ENCODE data around the gene GPR84. TPM values are rescaled to one million over a fixed set of nuclear protein-coding genes. Genes with fewer than 3 reads are reported as not detected.

The GPR84 gene
- total and polyA plus RNA-seq, 4 experiments from 2014 or later, result 0.36 TPM; not detected in 3

- Mint-ChIP-seq H3K27me3 (no peaks in the 10 kb centered on the region), H3K9me3 (no peaks in the 10 kb centered on the region), H3K36me3 (peaks cover 27 to 39% of the 10 kb centered on the region in 2 donors), H3K27ac (peak overlapping the region in 3 of 7 donors; percentile 22 to 61 (median 51)), H3K4me1 (peaks cover under 1 to 21% (median 12%) of the 10 kb centered on the region in 4 donors), H3K4me3 (no peak overlapping the region)
- H3K4me3 ChIP-seq (ENCODE audit: low read length in 2 of 2), result no peak overlapping the region
- CTCF ChIA-PET (ENCODE audit: partially characterized antibody), result interaction anchor here (1.1 to 7.4 kb wide), 5 partner anchors 15 to 83 kb away, joined by 3 to 101 read pairs (median 28); partner anchors contain the start of gene COPZ1
- no peaks in the 10 kb centered on the region for H3K9me3 ChIP-seq (ENCODE audit: control insufficient read depth in 1 of 2, low read length in 2 of 2)
- POLR2A ChIA-PET (ENCODE audit: partially characterized antibody), result interaction anchor here (0.6 kb wide), 1 partner anchor 1271 kb away, joined by 3 read pairs; no protein-coding TSS in a partner anchor
- H3K27ac ChIP-seq (ENCODE audit: low read depth, low read length), result no peak overlapping the region
- H3K36me3 ChIP-seq (ENCODE audit: insufficient read depth, low read length), result peaks cover 35% of the 10 kb centered on the region
- no peaks in the 10 kb centered on the region for H3K4me1 ChIP-seq (ENCODE audit: insufficient read depth, low read length)
- no peaks in the 10 kb centered on the region for H3K27me3 ChIP-seq (ENCODE audit: insufficient read depth, low read length)
- no peak for DNase-seq
- intact Hi-C loops (cut with micrococcal nuclease), result no loop called here
These were observed 25.5 kb downstream of the GPR84 start for GRCh38 chr12:54338698-54339296.

DNA sequence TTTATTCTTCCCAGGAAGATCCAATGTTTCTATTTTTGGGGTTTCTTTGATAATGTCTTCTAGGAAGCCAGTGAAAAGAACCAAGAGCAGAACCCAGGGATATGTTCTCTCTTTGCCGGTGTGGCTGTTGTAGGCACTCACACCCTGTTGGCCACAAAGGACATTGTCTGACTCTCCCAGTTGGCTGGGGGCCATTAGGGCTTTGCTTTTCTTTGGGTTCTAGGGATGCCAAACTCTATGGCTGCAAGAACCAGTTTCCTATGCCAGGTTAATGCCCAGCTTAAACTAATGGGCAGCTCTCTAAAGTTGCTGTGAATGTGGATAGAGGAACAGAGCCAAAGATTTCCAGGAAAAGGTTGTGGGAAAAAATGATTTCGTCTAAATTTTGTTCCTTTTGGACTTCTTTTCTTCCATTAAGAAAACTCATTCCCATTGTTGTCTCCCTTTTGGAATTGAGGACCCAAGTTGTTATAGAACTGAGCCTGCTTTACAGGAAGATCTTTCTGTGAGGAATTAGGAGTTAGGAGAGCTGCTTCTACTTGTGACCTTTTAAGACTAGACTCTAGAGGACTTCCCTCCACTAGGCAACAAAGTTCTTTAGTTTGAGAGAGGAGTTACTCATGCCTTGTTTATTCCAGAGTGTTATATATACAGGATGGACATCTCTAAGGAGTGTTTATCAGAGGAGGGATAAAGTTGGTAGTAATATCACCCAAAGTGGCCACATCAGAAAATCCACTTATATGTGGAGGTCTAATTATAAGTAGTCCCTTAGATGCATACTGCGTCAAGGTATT lies 26.2 kb downstream of the GPR84 start:
- Histone ChIP-seq H3K4me1 (ENCODE audit: insufficient read depth, low read length) (no peaks in the 10 kb centered on the region), H3K36me3 (ENCODE audit: insufficient read depth, low read length) (peaks cover 27% of the 10 kb centered on the region), H3K4me3 (ENCODE audit: low read length in 2 of 2) (no peak overlapping the region), H3K27ac (ENCODE audit: low read depth, low read length) (no peak overlapping the region), H3K27me3 (ENCODE audit: insufficient read depth, low read length) (no peaks in the 10 kb centered on the region), H3K9me3 (ENCODE audit: control insufficient read depth in 1 of 2, low read length in 2 of 2) (no peaks in the 10 kb centered on the region)
- Mint-ChIP-seq H3K9me3 (no peaks in the 10 kb centered on the region), H3K27ac (peak overlapping the region in 5 of 7 donors; percentile 32 to 61 (median 51)), H3K4me1 (peaks cover 6 to 28% (median 15%) of the 10 kb centered on the region in 4 donors), H3K36me3 (peaks cover 22 to 32% of the 10 kb centered on the region in 2 donors), H3K4me3 (no peak overlapping the region), H3K27me3 (no peaks in the 10 kb centered on the region)
- CTCF ChIA-PET (ENCODE audit: partially characterized antibody), result interaction anchor here (1.1 to 7.4 kb wide), 14 partner anchors 9 to 86 kb away, joined by 3 to 101 read pairs (median 8); partner anchors contain the start of gene COPZ1
- no peak for DNase-seq
- POLR2A ChIA-PET (ENCODE audit: partially characterized antibody), result no interaction called here
- intact Hi-C loops (cut with micrococcal nuclease), result no loop called here

DNA sequence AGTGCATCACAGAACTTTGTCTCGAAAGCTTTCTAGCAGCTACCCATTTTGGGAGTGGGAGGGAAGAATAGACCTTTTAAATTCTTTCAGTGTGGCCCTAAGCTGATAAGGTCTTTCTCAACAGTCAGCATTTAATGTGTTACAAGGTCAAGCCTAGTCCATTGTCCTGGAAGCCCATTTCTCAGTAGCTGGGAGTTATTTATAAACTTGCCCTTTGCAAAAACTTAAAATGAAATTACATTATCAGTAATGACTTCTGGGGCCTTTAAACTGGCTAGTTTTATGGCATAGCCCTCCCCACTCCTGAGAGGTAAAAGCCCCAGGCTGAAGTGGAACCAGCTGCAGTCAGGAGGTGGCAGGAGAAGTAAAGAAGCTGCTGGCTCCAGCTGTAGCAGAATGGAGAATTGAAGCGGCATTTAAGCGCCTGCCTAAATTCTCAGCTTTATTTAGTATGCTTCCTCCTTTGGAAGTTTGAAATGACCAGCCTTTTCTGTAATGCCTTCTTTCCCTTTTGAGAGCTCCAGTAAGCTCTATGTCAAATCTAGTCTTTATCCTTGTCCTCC lies 26.9 kb downstream of the GPR84 start:
- intact Hi-C loops (cut with micrococcal nuclease), result no loop called here
- Histone ChIP-seq H3K4me1 (ENCODE audit: insufficient read depth, low read length) (peaks cover 4% of the 10 kb centered on the region), H3K27me3 (ENCODE audit: insufficient read depth, low read length) (no peaks in the 10 kb centered on the region), H3K9me3 (ENCODE audit: control insufficient read depth in 1 of 2, low read length in 2 of 2) (no peaks in the 10 kb centered on the region), H3K27ac (ENCODE audit: low read depth, low read length) (no peak overlapping the region), H3K36me3 (ENCODE audit: insufficient read depth, low read length) (peaks cover 23% of the 10 kb centered on the region), H3K4me3 (ENCODE audit: low read length in 2 of 2) (no peak overlapping the region)
- H3K27me3 Mint-ChIP-seq, result no peaks in the 10 kb centered on the region
- CTCF ChIA-PET (ENCODE audit: partially characterized antibody), result interaction anchor here (0.7 to 7.4 kb wide), 17 partner anchors 10 to 1783 kb away, joined by 3 to 101 read pairs (median 7); partner anchors contain the start of gene COPZ1
- H3K9me3 Mint-ChIP-seq, result no peaks in the 10 kb centered on the region
- H3K4me3 Mint-ChIP-seq, result no peak overlapping the region
- POLR2A ChIA-PET (ENCODE audit: partially characterized antibody), result interaction anchor here (1.4 to 2.8 kb wide), 2 partner anchors 21 to 58 kb away, joined by 3 to 21 read pairs; partner anchors contain the start of gene CBX5
- peak overlapping the region in 3 of 7 donors; percentile 48 to 51 (median 48) for H3K27ac Mint-ChIP-seq
- DNase-seq, result no peak
- peaks cover 17 to 28% of the 10 kb centered on the region in 2 donors for H3K36me3 Mint-ChIP-seq
- peaks cover 6 to 29% (median 15%) of the 10 kb centered on the region in 4 donors for H3K4me1 Mint-ChIP-seq

DNA sequence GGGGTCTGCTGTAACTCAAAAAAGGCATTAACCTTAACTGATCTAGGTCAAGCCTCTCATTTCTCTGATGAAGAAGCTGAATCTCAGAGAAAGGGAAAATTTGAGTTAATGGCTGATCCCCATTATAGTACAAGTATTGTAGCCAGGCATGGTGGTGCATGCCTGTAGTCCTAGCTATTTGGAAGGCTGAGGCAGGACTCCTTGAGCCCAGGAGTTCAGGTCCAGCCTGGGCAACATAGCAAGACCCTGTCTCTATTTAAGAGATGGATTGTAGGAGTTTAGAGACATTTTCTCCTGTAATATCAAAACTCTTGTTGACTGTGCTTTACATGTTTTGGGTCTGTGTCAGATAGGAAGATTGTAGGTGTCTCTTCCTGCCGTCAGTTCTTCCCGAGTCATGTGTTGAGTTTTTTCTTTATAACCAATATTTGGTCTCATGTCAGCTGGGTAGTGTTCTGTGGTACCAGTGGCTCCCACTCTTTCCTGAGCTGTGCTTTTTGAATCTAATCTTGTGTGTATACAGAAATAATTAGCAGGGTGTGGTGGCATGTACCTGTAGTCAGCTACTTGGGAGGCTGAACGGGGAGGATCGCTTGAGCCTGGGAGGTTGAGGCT lies 30.8 kb downstream of the GPR84 start:
- ChIA-PET POLR2A (ENCODE audit: partially characterized antibody) (interaction anchor here (0.8 to 2.7 kb wide), 6 partner anchors 9 to 53 kb away, joined by 3 to 13 read pairs (median 4); partner anchors contain the start of genes CBX5, COPZ1 and HNRNPA1), CTCF (ENCODE audit: partially characterized antibody) (interaction anchor here (1.0 to 7.4 kb wide), 11 partner anchors 8 to 119 kb away, joined by 3 to 101 read pairs (median 5); partner anchors contain the start of gene COPZ1)
- H3K4me1 Mint-ChIP-seq, result peaks cover 30 to 64% (median 40%) of the 10 kb centered on the region in 4 donors
- peaks cover 0 to 10% of the 10 kb centered on the region in 2 donors for H3K36me3 Mint-ChIP-seq
- H3K36me3 ChIP-seq (ENCODE audit: insufficient read depth, low read length), result no peaks in the 10 kb centered on the region
- no peak overlapping the region for H3K4me3 ChIP-seq (ENCODE audit: low read length in 2 of 2)
- H3K4me3 Mint-ChIP-seq, result peak overlapping the region in 1 of 8 donors; percentile 17
- H3K27me3 ChIP-seq (ENCODE audit: insufficient read depth, low read length), result no peaks in the 10 kb centered on the region
- no peaks in the 10 kb centered on the region for H3K9me3 ChIP-seq (ENCODE audit: control insufficient read depth in 1 of 2, low read length in 2 of 2)
- no peaks in the 10 kb centered on the region for H3K27me3 Mint-ChIP-seq
- H3K27ac Mint-ChIP-seq, result peak overlapping the region in 3 of 7 donors; percentile 7 to 80 (median 13)
- H3K4me1 ChIP-seq (ENCODE audit: insufficient read depth, low read length), result peaks cover 42% of the 10 kb centered on the region
- H3K27ac ChIP-seq (ENCODE audit: low read depth, low read length), result no peak overlapping the region
- DNase-seq, result no peak
- H3K9me3 Mint-ChIP-seq, result no peaks in the 10 kb centered on the region
- intact Hi-C loops (cut with micrococcal nuclease), result no loop called here

DNA sequence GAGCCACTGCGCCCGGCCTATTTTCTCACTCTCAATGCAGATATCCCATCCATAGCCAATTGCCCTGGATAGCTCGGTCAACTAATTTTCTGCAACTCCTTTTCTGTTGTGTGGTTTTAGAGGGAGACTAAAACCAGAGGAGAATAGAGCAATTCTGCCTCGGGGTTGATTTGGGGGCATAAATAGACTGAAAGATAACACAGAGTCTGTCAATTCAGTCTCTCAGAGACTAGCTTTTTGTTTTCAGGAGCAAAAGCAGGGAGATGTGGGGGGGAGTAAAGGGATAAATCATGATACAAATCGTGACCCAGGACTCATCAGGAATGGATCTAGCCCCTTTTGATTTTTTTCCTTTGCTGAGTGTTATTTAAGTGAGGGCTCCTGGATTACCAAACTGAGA lies 32.8 kb downstream of the GPR84 start:
- Mint-ChIP-seq H3K36me3 (peaks cover 0 to 6% of the 10 kb centered on the region in 2 donors), H3K4me1 (peaks cover 33 to 72% (median 46%) of the 10 kb centered on the region in 4 donors), H3K4me3 (peak overlapping the region in 5 of 8 donors; percentile 35 to 59 (median 43)), H3K27me3 (no peaks in the 10 kb centered on the region), H3K9me3 (no peaks in the 10 kb centered on the region), H3K27ac (peak overlapping the region; percentile 11 to 86 (median 75))
- Histone ChIP-seq H3K4me1 (ENCODE audit: insufficient read depth, low read length) (peaks cover 58% of the 10 kb centered on the region), H3K9me3 (ENCODE audit: control insufficient read depth in 1 of 2, low read length in 2 of 2) (no peaks in the 10 kb centered on the region), H3K36me3 (ENCODE audit: insufficient read depth, low read length) (no peaks in the 10 kb centered on the region), H3K27me3 (ENCODE audit: insufficient read depth, low read length) (no peaks in the 10 kb centered on the region), H3K27ac (ENCODE audit: low read depth, low read length) (peak overlapping the region; percentile 19), H3K4me3 (ENCODE audit: low read length in 2 of 2) (no peak overlapping the region)
- CTCF ChIA-PET (ENCODE audit: partially characterized antibody), result interaction anchor here (1.5 to 6.6 kb wide), 3 partner anchors 10 to 80 kb away, joined by 3 to 67 read pairs (median 7); no protein-coding TSS in a partner anchor
- POLR2A ChIA-PET (ENCODE audit: partially characterized antibody), result interaction anchor here (2.4 kb wide), 1 partner anchor 28 kb away, joined by 8 read pairs; no protein-coding TSS in a partner anchor
- intact Hi-C loops (cut with micrococcal nuclease), result no loop called here
- DNase-seq, result no peak

- Mint-ChIP-seq H3K4me1 (peaks cover 35 to 73% (median 50%) of the 10 kb centered on the region in 4 donors), H3K27me3 (no peaks in the 10 kb centered on the region), H3K36me3 (peaks cover 0 to 5% of the 10 kb centered on the region in 2 donors), H3K4me3 (peak overlapping the region in 6 of 8 donors; percentile 15 to 78 (median 54)), H3K9me3 (no peaks in the 10 kb centered on the region), H3K27ac (peak overlapping the region; percentile 11 to 92 (median 86))
- Histone ChIP-seq H3K27me3 (ENCODE audit: insufficient read depth, low read length) (no peaks in the 10 kb centered on the region), H3K9me3 (ENCODE audit: control insufficient read depth in 1 of 2, low read length in 2 of 2) (no peaks in the 10 kb centered on the region), H3K4me3 (ENCODE audit: low read length in 2 of 2) (no peak overlapping the region), H3K36me3 (ENCODE audit: insufficient read depth, low read length) (no peaks in the 10 kb centered on the region), H3K27ac (ENCODE audit: low read depth, low read length) (peak overlapping the region; percentile 43), H3K4me1 (ENCODE audit: insufficient read depth, low read length) (peaks cover 65% of the 10 kb centered on the region)
- ChIA-PET CTCF (ENCODE audit: partially characterized antibody) (interaction anchor here (1.5 kb wide), 1 partner anchor 79 kb away, joined by 6 read pairs; no protein-coding TSS in a partner anchor), POLR2A (ENCODE audit: partially characterized antibody) (interaction anchor here (2.4 kb wide), 1 partner anchor 29 kb away, joined by 8 read pairs; no protein-coding TSS in a partner anchor)
- no peak for DNase-seq
- intact Hi-C loops (cut with micrococcal nuclease), result no loop called here
These were observed 33.8 kb downstream of the GPR84 start for GRCh38 chr12:54330442-54330841.
